Esophagus squamous epithelium (tissue), 5 donors: Measurements from ENCODE around the gene GALNT7. TPM values are rescaled to one million over a fixed set of nuclear protein-coding genes. Genes with fewer than 3 reads are reported as not detected.

Experiments used
- DNase-seq: peaks from one replicate; lab custom pipeline; 2025; lab: John Stamatoyannopoulos, UW
- H3K27ac ChIP-seq, 4 donors: fragments of 200-600 bp; sonication (generic); one replicate each; pipeline ENCODE4 v1.5.1; 2016 to 2019; ENCODE audit warnings: mild to moderate bottlenecking in 1 of 4
- H3K27me3 ChIP-seq, 4 donors: fragments of 200-600 bp; sonication (generic); 1 replicate in 3 of 4; 2 replicates in 1 of 4; pipeline versions ENCODE4 v1.5.1 to v1.6.0; 2017 to 2021; ENCODE audit warnings: antibody characterized with exemption in 1 of 4
- H3K36me3 ChIP-seq, 3 donors: fragments of 200-600 bp; sonication (generic); one replicate each; pipeline ENCODE4 v1.5.1; 2016 to 2019
- H3K4me1 ChIP-seq, 3 donors: fragments of 200-600 bp; sonication (generic); one replicate each; pipeline ENCODE4 v1.5.1; 2017 to 2019
- H3K4me3 ChIP-seq, 4 donors: fragments of 200-600 bp; sonication (generic); 1 replicate in 3 of 4; 2 replicates in 1 of 4; pipeline ENCODE4 v1.5.1; 2016 to 2019; ENCODE audit warnings: mild to moderate bottlenecking in 2 of 4, moderate library complexity in 1 of 4
- H3K9me3 ChIP-seq, 3 donors: fragments of 200-600 bp; sonication (generic); one replicate each; pipeline ENCODE4 v1.5.1; 2016 to 2019
- POLR2A ChIP-seq, 4 donors: fragments of 450-650 bp; IDR thresholded peaks; one replicate each; pipeline ENCODE4 v1.6.1; 2017; ENCODE audit warnings: antibody characterized with exemption in 4 of 4, mild to moderate bottlenecking in 4 of 4, moderate library complexity in 3 of 4
- WGBS, 2 donors: methylation state at CpG; one replicate each; pipeline ENCODE4 v1.1.5; 2018; 5-methylcytosine and 5-hydroxymethylcytosine counted together
- intact Hi-C: fragments of 100-400 bp; cut with DNase I; formaldehyde crosslinking; loops from one replicate; pipeline ENCODE4 v1.15.0; 2022
- total RNA-seq, 4 donors: library from RNA; depleted of rRNA; stranded (reverse); fragments of >200 nt; gene quantifications; one replicate each; pipeline ENCODE4 v1.1.0, GENCODE V29; 2016
- TF ChIP-seq, protein P1 (sequence below), 6 experiments: fragments of 450-650 bp in 4 of 6; fragments of 200-600 bp in 2 of 6; sonication (generic) in 2 of 6; IDR thresholded peaks; one replicate each; pipeline ENCODE4 v1.5.1; 2016 to 2019; ENCODE audit warnings: antibody characterized with exemption in 6 of 6, mild to moderate bottlenecking in 4 of 6, moderate library complexity in 4 of 6
- donor health status: DM: yes; HTN: yes; CAD: no.

Gene GALNT7
- total RNA-seq, 4 donors from 2014 or later: 17.9 to 33.8 (median 23.6) TPM

DNA sequence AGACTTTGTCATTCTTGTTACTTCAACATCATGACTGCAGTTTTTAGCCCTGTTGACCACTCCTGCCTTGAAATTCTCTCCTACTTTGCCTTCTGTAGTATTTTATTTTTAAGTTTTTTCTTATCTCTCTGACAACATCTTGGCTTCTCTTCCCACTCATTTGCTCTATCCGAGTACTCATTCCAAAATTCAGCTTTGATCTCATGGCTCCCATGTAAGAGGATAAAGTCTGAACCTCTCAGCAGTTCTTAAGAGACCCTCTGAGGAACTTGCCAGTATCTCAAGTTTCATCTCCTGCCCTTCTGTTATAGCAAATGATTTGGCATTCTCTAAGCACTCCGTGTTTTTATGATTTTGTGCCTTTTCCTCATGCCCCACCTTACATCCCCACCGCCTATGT is 67.7 kb downstream of the GALNT7 start:
- H3K27me3 ChIP-seq: no peaks in the 10 kb centered on the region
- H3K27ac ChIP-seq: no peak overlapping the region
- no peak for DNase-seq
- peaks cover 0 to 14% (median 0%) of the 10 kb centered on the region in 3 donors for H3K36me3 ChIP-seq
- intact Hi-C loops: no loop called here
- no peak overlapping the region for H3K4me3 ChIP-seq
- TF ChIP-seq, protein P1, sequence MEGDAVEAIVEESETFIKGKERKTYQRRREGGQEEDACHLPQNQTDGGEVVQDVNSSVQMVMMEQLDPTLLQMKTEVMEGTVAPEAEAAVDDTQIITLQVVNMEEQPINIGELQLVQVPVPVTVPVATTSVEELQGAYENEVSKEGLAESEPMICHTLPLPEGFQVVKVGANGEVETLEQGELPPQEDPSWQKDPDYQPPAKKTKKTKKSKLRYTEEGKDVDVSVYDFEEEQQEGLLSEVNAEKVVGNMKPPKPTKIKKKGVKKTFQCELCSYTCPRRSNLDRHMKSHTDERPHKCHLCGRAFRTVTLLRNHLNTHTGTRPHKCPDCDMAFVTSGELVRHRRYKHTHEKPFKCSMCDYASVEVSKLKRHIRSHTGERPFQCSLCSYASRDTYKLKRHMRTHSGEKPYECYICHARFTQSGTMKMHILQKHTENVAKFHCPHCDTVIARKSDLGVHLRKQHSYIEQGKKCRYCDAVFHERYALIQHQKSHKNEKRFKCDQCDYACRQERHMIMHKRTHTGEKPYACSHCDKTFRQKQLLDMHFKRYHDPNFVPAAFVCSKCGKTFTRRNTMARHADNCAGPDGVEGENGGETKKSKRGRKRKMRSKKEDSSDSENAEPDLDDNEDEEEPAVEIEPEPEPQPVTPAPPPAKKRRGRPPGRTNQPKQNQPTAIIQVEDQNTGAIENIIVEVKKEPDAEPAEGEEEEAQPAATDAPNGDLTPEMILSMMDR (IDR thresholded peaks at IDR 0.05): no peak
- no peak for TF ChIP-seq POLR2A (IDR thresholded peaks at IDR 0.05)
- 67 to 81% methylated on average over 3 of the region's 3 CpGs for WGBS, 2 donors
- H3K9me3 ChIP-seq: no peaks in the 10 kb centered on the region
- peaks cover 0 to 8% (median 0%) of the 10 kb centered on the region in 3 donors for H3K4me1 ChIP-seq

DNA sequence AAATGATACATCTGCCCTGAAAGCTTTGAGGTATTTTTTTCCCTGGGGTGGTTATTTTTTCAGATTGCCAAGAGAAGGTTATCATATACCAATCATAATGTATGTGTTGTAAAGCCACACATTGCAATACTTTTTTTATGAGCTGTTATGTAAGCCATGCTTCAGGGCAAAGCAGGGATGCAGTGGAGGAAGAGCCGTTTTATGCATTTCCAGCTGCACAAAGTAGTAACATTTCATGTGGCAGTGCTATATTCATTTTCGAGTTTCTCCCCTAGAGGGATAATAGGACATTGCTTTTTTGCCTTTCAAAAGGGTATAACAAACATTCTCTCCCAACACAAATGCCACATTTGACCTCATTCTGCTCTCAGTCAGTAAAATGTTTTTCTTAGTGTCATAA is 68.5 kb downstream of the GALNT7 start:
- intact Hi-C loops: no loop called here
- peaks cover 0 to under 1% (median 0%) of the 10 kb centered on the region in 3 donors for H3K4me1 ChIP-seq
- no peak for DNase-seq
- WGBS, 2 donors: 28 to 48% methylated on average over 2 of the region's 2 CpGs
- H3K27me3 ChIP-seq: no peaks in the 10 kb centered on the region
- H3K4me3 ChIP-seq: no peak overlapping the region
- no peak overlapping the region for H3K27ac ChIP-seq
- H3K9me3 ChIP-seq: no peaks in the 10 kb centered on the region
- H3K36me3 ChIP-seq: peaks cover 0 to 14% (median 0%) of the 10 kb centered on the region in 3 donors
- TF ChIP-seq POLR2A (IDR thresholded peaks at IDR 0.05): no peak
- TF ChIP-seq, protein P1 (IDR thresholded peaks at IDR 0.05): no peak

DNA sequence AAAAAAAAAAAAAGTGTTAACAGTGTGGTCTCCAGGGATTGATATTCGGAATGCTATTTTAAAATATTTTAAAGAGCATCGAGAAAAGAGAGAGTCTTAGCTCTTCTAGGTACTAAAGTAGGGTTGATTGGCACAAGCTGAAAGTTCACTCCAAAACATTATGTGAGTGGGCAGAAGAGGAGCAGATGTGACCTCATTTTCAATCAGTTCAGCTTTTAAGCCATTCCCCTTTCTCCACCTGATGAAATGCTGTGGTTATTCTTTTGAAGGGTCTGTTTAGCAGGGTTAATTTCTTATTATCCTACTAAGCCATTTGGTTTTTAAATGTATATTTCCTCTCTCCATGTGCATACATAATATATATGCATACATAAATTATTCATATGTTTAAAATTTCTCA is 69.2 kb downstream of the GALNT7 start:
- DNase-seq: no peak
- H3K36me3 ChIP-seq: peaks cover 0 to 8% (median 0%) of the 10 kb centered on the region in 3 donors
- H3K27ac ChIP-seq: no peak overlapping the region
- H3K27me3 ChIP-seq: no peaks in the 10 kb centered on the region
- no peaks in the 10 kb centered on the region for H3K9me3 ChIP-seq
- no peak for TF ChIP-seq POLR2A (IDR thresholded peaks at IDR 0.05)
- TF ChIP-seq, protein P1 (IDR thresholded peaks at IDR 0.05): no peak
- intact Hi-C loops: no loop called here
- peaks cover 0 to 6% (median 0%) of the 10 kb centered on the region in 3 donors for H3K4me1 ChIP-seq
- WGBS, 2 donors: 82 to 93% methylated on average over 2 of the region's 2 CpGs
- no peak overlapping the region for H3K4me3 ChIP-seq

DNA sequence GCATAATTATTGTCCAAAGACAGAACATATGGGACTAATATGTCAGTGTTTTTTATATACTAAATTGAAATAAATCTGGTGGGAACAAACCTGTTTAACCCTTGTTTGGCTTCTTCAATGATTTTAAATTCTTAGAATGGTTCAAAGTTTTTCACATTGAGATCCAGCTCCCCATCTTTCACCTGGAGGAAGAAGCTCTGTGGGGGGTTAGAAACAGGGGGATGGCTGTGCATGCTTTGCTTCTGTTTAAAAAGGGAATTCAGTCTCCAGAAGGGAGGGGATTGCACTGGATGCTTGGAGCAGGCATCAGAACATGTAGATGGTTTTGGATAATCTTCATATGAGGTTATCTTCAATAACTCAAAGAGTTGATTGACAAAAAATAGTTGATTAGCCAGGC is 72.1 kb downstream of the GALNT7 start:
- H3K27me3 ChIP-seq: no peaks in the 10 kb centered on the region
- no peak overlapping the region for H3K4me3 ChIP-seq
- TF ChIP-seq, protein P1 (IDR thresholded peaks at IDR 0.05): no peak
- DNase-seq: no peak
- intact Hi-C loops: no loop called here
- no peaks in the 10 kb centered on the region for H3K36me3 ChIP-seq
- H3K9me3 ChIP-seq: no peaks in the 10 kb centered on the region
- peaks cover 0 to 19% (median 0%) of the 10 kb centered on the region in 3 donors for H3K4me1 ChIP-seq
- H3K27ac ChIP-seq: no peak overlapping the region

DNA sequence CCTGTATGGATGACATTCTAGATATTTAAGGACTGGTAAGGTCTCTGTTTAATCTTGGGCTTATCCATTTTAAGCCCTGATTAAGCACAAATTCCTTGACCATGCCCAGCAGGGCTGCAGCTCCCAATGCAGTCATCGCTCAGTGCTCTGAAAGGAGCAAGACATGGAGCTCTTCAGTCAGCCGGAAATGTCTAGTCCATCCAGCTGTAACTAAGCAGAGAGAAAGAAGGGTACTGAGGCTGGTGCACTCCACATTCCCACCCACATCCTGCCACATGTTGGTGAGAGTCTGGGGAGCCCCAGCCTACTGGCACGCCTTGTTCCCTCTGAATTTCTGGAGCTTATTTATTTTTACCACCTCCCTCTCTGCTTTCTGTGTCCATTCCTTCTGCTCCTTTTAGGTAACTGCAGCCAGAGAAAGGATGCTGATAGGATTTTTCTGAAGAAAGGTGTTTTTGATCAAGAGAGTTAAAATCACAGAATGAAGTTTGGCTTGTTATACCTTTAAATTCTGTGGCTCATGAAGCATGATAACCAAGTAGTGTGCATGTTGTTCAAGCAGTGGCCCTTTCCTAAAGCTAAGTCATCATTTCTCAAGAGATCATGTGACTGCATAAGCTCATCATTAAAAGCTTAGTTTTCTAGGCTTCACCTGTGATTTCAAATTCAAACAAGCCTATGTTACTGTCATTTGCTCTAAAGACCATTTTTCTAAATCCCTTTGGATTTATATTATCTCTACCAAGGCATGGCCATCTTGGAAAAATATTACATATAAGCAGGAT is 74.0 kb downstream of the GALNT7 start:
- no peak for DNase-seq
- Histone ChIP-seq H3K4me3 (no peak overlapping the region), H3K9me3 (no peaks in the 10 kb centered on the region), H3K36me3 (no peaks in the 10 kb centered on the region), H3K27me3 (no peaks in the 10 kb centered on the region), H3K27ac (no peak overlapping the region), H3K4me1 (peaks cover 0 to 19% (median 0%) of the 10 kb centered on the region in 3 donors)
- WGBS, 2 donors: 85 to 89% methylated on average over 1 to 2 of the region's 3 CpGs
- TF ChIP-seq POLR2A (IDR thresholded peaks at IDR 0.05): no peak
- TF ChIP-seq, protein P1 (IDR thresholded peaks at IDR 0.05): no peak
- intact Hi-C loops: no loop called here
